HEK293T (cell line): ENCODE measurements around the gene PRAME.
"Not testable (repeated sequence)": the region's sequence is repeated elsewhere in the genome, so short reads cannot be mapped to it uniquely, and the experiment has no call there.

Source experiments
- CTCF ChIA-PET: fragments of 350-600 bp; formaldehyde crosslinking; extraction: SDS; loops from one replicate; lab custom pipeline; 2021; ENCODE audit warnings: antibody characterized with exemption, inconsistent platforms; lab: Yijun Ruan, JAX
- POLR2A ChIA-PET: fragments of 350-600 bp; formaldehyde crosslinking; extraction: SDS; loops from one replicate; lab custom pipeline; 2020; ENCODE audit warnings: antibody characterized with exemption, inconsistent platforms; lab: Yijun Ruan, JAX
- DNase-seq: peaks from one replicate; pipeline ENCODE4 v3.0.0; 2012; ENCODE audit warnings: mixed read lengths; ENCODE audit errors: extremely low spot score
- ARNT ChIP-seq: fragments of 450-650 bp; IDR thresholded peaks from 2 replicates; pipeline ENCODE4 v1.6.1; 2017; ENCODE audit warnings: mild to moderate bottlenecking
- BHLHE40 ChIP-seq: fragments of 450-650 bp; IDR thresholded peaks from 2 replicates; pipeline ENCODE4 v1.6.1; 2016; ENCODE audit warnings: mild to moderate bottlenecking, moderate library complexity, borderline replicate concordance
- CTBP1 ChIP-seq: fragments of 450-650 bp; IDR thresholded peaks from 2 replicates; pipeline ENCODE4 v1.6.1; 2016; ENCODE audit warnings: borderline replicate concordance
- ELF4 ChIP-seq: fragments of 450-650 bp; IDR thresholded peaks from 2 replicates; pipeline ENCODE4 v1.6.1; 2017; ENCODE audit warnings: antibody characterized with exemption
- FOXA1 ChIP-seq: fragments of 450-650 bp; IDR thresholded peaks from 2 replicates; pipeline ENCODE4 v1.6.1; 2016; ENCODE audit warnings: mild to moderate bottlenecking
- FOXK2 ChIP-seq: fragments of 450-650 bp; IDR thresholded peaks from 2 replicates; pipeline ENCODE4 v1.6.1; 2016; ENCODE audit warnings: mild to moderate bottlenecking
- FOXM1 ChIP-seq: fragments of 450-650 bp; IDR thresholded peaks from 2 replicates; pipeline ENCODE4 v1.6.1; 2017; ENCODE audit warnings: mild to moderate bottlenecking, borderline replicate concordance
- HDGF ChIP-seq: fragments of 450-650 bp; IDR thresholded peaks from 2 replicates; pipeline ENCODE4 v1.6.1; 2017; ENCODE audit warnings: antibody characterized with exemption, borderline replicate concordance
- L3MBTL2 ChIP-seq: fragments of 450-650 bp; conservative IDR thresholded peaks from 2 replicates; pipeline ENCODE4 v1.6.1; 2016; ENCODE audit warnings: mild to moderate bottlenecking
- LEF1 ChIP-seq: fragments of 450-650 bp; IDR thresholded peaks from 2 replicates; pipeline ENCODE4 v1.6.1; 2017; ENCODE audit warnings: mild to moderate bottlenecking, borderline replicate concordance
- NFRKB ChIP-seq: fragments of 450-650 bp; IDR thresholded peaks from 2 replicates; pipeline ENCODE4 v1.6.1; 2016; ENCODE audit warnings: mild to moderate bottlenecking, moderate library complexity
- SP1 ChIP-seq: fragments of 450-650 bp; IDR thresholded peaks from 2 replicates; pipeline ENCODE4 v1.6.1; 2017
- SUZ12 ChIP-seq: fragments of 450-650 bp; IDR thresholded peaks from 2 replicates; pipeline ENCODE4 v1.6.1; 2016; ENCODE audit warnings: mild to moderate bottlenecking
- TARDBP ChIP-seq: fragments of 450-650 bp; IDR thresholded peaks from 2 replicates; pipeline ENCODE4 v1.6.1; 2016
- ZNF384 ChIP-seq: fragments of 450-650 bp; IDR thresholded peaks from 2 replicates; pipeline ENCODE4 v1.6.1; 2016
- TF ChIP-seq, protein P1 (sequence below): fragments of 450-650 bp; IDR thresholded peaks from 2 replicates; pipeline ENCODE4 v1.6.1; 2016

The PRAME gene

DNA sequence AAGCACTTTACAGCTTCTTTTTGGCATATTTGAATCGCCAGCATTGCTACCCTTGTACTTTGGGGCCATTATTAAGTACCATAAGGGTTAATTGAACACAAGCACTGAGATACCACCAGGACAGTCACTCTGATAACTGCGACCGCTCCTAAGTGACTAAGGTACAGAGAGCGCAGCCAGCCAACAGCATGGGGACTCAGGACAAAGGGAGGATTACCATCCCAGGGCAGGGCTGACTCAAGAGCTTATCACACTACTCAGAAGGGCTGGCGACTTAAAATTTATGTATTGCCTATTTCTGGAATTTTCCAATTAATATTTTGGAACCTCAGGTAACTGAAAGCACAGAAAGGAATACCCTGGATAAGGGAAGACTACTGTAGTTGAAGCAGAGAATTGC is 39.5 kb downstream of the PRAME start:
- ChIA-PET POLR2A (interaction anchor here (1.7 kb wide), 1 partner anchor 11 kb away, joined by 11 read pairs; the partner anchor contains the start of gene ZNF280B), CTCF (interaction anchor here (0.7 to 2.1 kb wide), 2 partner anchors 9 to 11 kb away, joined by 3 to 5 read pairs; partner anchors contain the start of gene ZNF280B)
- no peak for TF ChIP-seq ELF4
- no peak for TF ChIP-seq BHLHE40
- no peak for TF ChIP-seq ARNT
- no peak for TF ChIP-seq FOXA1
- TF ChIP-seq FOXM1, result no peak
- TF ChIP-seq L3MBTL2, result no peak
- no peak for TF ChIP-seq ZNF384
- no peak for TF ChIP-seq NFRKB
- TF ChIP-seq FOXK2, result no peak
- TF ChIP-seq CTBP1, result no peak
- TF ChIP-seq SUZ12, result no peak
- TF ChIP-seq, protein P1, sequence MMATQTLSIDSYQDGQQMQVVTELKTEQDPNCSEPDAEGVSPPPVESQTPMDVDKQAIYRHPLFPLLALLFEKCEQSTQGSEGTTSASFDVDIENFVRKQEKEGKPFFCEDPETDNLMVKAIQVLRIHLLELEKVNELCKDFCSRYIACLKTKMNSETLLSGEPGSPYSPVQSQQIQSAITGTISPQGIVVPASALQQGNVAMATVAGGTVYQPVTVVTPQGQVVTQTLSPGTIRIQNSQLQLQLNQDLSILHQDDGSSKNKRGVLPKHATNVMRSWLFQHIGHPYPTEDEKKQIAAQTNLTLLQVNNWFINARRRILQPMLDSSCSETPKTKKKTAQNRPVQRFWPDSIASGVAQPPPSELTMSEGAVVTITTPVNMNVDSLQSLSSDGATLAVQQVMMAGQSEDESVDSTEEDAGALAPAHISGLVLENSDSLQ, result no peak
- TF ChIP-seq TARDBP, result no peak
- no peak for TF ChIP-seq SP1
- no peak for TF ChIP-seq LEF1
- no peak for TF ChIP-seq HDGF
- DNase-seq, result no peak

DNA sequence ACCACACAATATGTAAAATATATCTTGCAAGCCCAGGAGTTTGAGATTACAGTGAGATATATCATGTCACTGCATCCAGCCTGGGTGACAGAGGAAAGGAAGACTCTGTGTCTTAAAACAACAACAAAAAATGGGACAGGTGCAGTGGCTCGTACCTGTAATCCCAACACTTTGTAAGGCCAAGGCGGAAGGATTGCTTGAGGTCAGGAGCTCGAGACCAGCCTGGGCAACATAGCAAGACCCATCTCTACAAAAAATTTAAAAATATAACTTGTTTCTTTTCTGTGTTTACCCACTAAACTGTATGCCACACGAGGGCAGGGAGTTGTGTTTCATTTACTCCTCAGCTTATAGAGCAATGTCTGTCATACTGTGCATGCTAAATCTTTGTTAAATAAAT is 42.1 kb downstream of the PRAME start:
- POLR2A ChIA-PET, result no interaction called here
- DNase-seq, result no peak
- no peak for TF ChIP-seq FOXA1
- TF ChIP-seq CTBP1, result no peak
- no peak for TF ChIP-seq SP1
- TF ChIP-seq, protein P1, result no peak
- TF ChIP-seq L3MBTL2, result no peak
- no peak for TF ChIP-seq HDGF
- no peak for TF ChIP-seq FOXK2
- TF ChIP-seq SUZ12, result no peak
- no peak for TF ChIP-seq BHLHE40
- no peak for TF ChIP-seq ARNT
- no peak for TF ChIP-seq NFRKB
- no peak for TF ChIP-seq ZNF384
- CTCF ChIA-PET, result no interaction called here

DNA sequence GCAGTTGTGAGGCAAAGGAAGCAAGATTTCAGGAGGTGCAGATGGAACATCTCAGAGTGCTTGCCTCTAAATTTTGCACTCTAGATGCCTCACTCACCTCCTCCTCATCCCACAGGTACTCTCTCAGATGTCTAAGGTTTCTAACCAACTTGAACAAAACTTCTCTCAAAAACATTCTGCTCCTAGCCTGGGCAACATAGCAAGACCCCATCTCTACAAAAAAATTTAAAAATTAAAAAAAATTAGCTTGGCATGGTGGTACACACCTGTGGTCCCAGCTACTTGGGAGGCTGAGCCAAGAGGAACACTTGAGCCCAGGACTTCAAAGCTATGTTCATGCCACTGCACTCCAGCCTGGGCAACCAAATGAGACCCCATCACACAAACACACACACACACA is 43.2 kb downstream of the PRAME start:
- DNase-seq, result no peak
- CTCF ChIA-PET, result no interaction called here
- POLR2A ChIA-PET, result no interaction called here
- TF ChIP-seq BHLHE40 (no peak), CTBP1 (no peak), SP1 (no peak), FOXM1 (no peak), HDGF (no peak), FOXK2 (no peak), SUZ12 (no peak), ARNT (no peak), ELF4 (no peak), NFRKB (no peak)

DNA sequence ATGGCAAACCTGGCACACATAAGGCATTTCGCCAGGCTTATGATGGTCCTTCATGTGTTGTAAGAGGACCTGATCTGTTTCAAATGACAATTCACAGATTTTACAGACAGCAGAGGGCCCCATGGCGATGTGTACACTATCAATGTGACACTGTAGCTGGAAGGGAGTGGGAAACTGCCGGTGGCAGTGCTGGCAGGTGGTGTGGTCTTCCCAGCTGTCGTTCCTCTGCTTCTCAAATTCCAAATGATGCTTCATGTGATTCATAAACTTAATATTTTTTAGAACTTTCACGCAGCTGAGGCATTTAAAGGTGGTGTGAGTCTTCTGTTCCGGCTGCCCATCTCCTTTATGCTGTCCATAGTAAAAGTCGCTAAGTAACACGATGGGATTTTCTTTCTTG is 44.6 kb downstream of the PRAME start:
- POLR2A ChIA-PET, CTCF ChIA-PET, DNase-seq: not testable (repeated sequence)

DNA sequence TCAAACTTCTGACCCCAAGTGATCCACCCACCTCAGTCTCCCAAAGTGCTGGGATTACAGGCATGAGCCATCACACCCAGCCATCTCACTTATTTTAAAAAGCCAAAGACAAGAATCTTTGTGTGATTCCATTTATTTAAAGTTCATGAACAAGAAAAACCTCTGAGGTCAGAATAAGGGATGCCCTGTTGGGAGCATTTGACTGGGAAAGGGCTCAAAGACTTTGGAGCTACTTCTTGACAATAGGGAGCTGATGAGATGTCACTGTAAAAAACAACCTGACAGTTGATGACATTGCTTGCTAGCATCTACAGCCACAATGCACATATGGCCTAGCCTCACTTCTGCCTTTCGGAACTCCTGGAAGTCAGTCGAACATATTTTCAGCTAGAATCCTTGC is 45.4 kb downstream of the PRAME start:
- TF ChIP-seq, protein P1, result no peak
- TF ChIP-seq HDGF (no peak), SUZ12 (no peak)
- ChIA-PET CTCF (no interaction called here), POLR2A (no interaction called here)
- no peak for DNase-seq

DNA sequence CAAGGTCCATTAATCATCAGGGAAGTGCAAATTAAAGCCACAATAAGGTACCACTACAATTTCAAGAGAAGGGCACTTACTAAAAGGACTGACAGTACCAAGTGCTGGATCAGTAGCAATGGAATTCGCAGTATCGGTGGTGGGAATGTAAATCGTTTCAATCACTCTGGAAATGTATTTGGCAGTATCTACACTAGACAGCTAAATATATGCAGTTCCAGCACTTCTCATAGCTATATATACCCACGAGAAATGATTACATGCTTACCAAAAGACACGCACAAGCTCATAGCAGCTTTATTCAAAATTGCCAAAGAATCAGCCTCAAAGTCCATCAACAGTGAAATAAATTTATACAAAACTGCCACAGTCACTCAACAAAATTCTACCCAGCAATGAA is 46.1 kb downstream of the PRAME start:
- TF ChIP-seq FOXK2 (no peak), SUZ12 (no peak), ARNT (no peak), LEF1 (no peak), FOXA1 (no peak), NFRKB (no peak), CTBP1 (no peak), FOXM1 (no peak), ELF4 (no peak), BHLHE40 (no peak), SP1 (no peak)
- TF ChIP-seq, protein P1, result no peak

DNA sequence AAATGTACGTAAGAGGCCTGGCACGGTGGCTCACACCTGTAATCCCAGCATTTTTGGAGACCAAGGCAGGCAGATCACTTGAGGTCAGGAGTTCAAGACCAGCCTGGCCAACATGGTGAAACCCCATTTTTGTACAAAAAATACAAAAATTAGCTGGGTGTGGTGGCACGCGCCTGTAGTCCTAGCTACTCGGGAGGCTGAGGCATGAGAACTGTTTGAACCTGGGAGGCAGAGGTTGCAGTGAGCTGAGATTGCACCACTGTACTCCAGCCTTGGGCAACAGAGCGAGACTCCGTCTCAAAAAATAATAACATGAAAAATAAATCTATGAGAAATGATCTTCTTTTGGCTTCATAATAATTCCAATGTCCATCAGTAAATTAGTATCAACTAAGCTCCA is 48.2 kb downstream of the PRAME start:
- POLR2A ChIA-PET, DNase-seq: not testable (repeated sequence)
- CTCF ChIA-PET, result interaction anchor here (0.6 kb wide), 1 partner anchor 1054 kb away, joined by 3 read pairs; no protein-coding TSS in a partner anchor

More for the DNA sequence above, 46.1 kb downstream of the PRAME start:
- CTCF ChIA-PET, result no interaction called here
- POLR2A ChIA-PET, result no interaction called here
- DNase-seq, result no peak

DNA sequence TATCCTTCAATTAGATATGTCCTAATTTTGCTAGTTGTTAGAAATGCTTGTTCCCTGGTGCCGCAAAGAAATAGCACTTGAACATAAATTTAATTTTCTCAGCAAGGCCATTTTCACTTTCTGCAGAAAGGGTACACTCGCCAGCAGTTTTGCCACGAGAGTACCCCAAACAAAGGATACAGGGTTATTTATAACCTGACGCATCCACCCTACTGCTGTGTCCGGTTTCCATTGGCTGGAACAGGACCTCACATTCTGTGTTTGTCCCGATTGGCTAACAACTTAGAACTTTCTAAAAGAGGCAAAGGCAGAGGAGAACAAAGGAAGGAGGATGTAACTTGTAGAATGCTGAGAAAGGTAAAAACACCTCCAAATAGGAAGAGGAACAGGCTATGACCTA is 49.2 kb downstream of the PRAME start:
- POLR2A ChIA-PET, DNase-seq, CTCF ChIA-PET: not testable (repeated sequence)
